HPDE6-E6E7 (cell line): Measurements from ENCODE around the gene SLC39A10.

Experiments
- DNase-seq: peaks from one replicate; pipeline ENCODE4 v3.0.0; 2011; ENCODE audit warnings: missing footprints; ENCODE audit errors: extremely low spot score

Gene SLC39A10

DNA sequence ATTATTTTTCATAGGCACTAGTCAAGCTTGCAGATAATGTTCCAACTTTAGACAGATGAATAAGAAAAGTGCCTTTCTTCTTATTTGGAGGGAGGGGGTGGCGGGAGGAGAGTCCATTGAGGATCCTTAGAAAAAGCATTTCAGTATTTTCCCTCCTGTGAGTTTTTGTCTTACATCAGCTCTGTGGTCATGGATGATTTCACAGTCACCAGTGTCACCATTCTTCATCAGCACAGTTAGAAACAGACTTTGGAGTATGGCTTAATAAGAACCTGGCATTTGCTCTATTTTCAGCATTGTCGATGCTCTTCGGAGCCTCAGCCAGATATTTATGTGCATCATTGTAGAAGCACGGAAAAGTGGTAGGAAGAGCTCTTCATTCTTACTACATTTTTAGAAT is 70.1 kb downstream of the SLC39A10 start:
- no peak for DNase-seq

DNA sequence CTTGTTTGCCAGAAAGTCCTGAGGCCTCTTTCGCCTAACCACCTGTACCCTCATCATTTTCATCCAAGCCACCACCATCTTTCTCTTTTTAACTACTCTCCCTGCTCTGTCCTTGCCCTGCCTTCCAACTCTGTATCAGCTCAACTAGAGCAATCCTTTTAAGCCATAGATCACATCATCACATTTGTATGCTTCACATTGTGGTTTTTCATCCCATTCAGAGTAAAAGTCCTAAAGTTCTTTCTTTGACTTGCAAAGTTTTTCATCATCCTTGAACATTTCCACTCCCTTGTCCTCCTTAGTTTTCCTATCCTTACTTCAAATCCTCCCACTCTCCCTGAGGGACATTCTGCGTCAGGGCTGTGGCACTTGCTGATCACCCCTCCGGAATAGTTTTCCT is 73.9 kb downstream of the SLC39A10 start:
- no peak for DNase-seq

DNA sequence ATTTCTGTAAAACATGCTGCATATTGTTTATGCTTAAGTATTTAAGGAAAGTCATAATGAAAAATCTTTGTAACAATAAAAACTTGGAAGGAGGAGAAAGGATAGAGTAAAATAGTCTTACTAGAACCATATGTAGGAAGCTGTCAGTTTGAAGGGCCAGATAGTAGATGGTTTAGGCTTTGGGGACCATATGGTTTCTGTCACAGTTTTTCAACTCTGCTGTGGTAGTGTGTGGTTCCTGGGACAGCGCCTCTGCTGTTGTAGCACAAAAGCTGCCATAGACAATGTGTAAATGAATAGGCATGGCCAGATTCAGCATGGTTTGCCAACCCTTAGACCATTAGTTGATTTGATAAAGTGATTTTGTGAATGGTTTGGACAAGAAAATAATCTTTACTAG is 75.5 kb downstream of the SLC39A10 start:
- no peak for DNase-seq

DNA sequence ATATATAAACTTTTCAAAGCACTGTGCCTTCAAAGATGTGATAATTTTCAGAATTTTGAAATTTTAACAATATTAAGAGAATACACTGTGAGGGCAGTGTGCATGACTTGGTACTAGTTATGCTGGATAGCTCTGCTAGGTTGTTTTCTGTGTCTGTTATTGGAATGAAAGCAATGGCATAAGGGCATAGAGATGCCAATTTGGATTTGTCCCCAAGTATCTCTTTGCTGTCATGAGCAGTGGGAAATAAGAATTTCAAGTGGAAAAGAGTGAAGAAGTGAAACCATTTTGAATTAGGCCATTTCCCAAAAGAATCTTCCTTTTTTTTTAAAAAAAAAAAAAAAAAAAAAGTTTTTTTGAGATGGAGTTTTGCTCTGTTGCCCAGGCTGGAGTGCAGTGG is 76.8 kb downstream of the SLC39A10 start:
- DNase-seq, result no peak

DNA sequence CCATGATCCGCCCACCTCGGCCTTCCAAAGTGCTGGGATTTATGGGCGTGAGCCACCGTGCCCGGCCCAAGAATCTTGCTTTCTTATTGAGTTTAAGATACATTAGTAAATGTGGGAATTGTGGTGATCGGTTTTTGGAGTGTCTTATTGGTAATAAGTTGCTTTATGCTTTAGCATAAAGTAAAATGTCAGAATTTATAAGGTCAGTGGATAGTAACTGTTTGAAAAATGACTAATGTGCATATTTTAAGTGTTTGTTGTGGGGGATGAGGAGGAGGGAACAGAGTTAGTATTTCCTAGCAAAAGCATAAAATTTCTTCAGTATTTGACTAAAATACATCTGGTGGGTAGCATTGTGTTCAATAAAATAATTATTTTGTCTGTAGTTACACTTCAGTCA is 77.4 kb downstream of the SLC39A10 start:
- DNase-seq, result no peak

DNA sequence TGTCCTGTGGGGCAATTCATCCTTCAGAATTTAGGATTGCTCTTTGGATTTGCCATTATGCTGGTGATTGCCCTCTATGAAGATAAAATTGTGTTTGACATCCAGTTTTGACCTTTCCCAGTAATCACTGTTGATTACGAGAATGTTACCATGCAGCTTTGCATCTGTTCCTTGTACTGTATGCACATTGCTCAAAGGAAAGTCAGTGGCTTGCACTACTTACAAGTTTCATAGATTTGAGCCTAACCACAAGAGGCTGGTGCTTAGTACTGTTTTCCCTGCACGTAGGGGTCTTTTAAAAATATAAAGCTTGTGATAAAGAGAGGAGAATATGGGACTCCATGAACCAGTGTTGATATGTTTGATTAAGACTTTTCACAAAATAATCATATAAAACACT is 77.9 kb downstream of the SLC39A10 start:
- DNase-seq, result no peak

DNA sequence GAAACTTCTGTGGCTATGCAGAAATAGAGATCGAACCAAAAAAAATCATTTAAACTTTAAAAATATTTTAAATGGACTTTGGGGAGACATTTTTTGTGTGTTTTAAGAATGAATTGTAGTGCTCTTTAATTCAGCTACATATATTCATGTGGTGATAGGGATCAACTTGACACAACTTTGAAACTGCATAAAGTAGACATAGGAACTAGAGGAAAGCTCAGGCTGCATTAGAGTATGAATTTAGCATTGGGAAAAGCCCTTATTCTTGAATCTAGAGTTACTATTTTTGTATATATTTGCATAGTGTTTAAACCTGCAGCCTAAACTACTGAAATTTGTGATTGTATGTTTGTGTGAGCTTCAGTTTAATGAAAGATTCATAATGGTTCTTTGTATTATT is 78.3 kb downstream of the SLC39A10 start:
- no peak for DNase-seq

DNA sequence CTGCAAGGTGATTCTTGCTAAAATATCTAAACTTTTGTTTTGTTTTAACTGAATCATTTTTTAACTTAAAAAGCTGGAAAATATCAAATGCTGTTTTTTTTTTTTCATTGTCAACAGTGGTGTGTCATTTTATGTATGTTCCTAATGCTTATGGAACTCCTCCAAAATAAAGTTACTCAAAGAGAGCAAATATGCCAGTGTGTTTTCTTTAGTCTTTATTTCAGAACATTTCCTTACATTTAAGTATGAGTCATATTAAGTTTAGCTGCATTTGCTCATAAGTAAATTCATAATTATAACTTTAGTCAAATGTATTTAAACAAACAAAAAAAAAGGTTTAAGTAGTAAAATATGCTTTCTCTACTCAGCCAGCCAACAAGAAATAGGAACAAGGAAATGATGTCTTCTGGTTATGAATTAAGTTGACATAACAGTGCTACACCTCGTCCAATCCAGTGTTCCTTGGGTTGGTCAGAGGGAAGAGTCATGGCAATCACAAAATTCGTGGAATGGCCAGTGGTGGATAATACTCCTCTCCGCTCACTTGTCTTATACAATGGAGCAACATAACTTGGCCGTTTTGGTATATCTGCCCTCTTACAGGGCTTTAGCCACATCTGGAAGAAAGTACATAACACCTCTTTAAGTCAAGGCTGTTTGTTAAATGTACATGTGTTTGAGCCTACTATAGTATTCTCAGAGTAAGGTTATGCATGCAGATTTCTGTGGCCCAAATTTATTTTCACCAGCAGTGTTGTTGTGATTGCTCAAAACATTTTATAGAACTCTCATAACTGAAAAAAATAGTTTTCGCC is 80.7 kb downstream of the SLC39A10 start:
- no peak for DNase-seq

DNA sequence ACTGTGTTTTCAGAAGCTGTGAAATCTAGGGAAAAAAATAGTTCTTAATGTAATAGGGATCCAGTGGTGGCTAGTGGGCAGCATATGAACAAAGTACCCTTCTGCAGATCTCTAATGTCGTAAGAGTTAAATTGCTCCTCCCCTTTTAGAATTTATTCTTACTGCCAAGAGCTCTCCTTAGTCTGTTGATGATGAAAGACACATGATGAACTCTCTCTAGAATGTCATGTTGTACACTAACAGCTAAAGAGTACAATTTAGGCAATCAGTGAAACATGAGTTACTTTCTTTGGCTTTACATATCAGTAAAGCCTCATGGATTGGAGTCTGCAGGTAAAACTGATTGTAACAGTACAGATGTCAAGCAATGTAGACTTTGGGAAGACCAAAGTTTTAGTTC is 84.2 kb downstream of the SLC39A10 start:
- DNase-seq, result no peak

DNA sequence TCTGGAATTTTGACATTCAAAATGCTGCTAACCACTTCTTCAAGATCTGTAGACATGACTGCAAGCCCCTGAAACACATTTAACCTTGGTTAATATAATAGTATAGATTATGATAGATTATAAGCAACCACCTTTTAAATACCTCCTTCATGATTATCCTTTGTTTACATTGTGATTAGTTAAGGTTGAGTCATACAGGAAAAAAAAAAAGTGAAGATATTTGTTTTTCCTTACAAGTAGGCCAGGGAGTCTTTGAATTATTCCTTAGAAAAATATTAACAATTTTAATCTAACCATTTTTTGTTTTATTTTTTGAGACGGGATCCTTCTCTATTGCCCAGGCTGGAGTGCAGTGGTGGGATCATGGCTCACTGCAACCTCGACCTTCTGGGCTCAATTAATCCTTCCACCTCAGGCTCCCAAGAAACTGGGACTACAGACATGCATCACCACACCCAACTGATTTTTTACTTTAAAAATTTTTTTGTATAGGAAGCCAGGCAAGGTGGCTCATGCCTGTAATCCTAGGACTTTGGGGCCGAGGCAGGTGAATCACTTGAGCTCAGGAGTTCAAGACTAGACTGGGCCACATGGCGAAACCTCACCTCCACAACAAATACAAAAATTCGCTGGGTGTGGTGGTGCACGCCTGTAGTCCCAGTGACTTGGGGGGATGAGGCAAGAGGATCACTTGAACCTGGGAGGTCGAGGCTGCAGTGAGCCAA is 99.4 kb downstream of the SLC39A10 start:
- peak; percentile 28 for DNase-seq

DNA sequence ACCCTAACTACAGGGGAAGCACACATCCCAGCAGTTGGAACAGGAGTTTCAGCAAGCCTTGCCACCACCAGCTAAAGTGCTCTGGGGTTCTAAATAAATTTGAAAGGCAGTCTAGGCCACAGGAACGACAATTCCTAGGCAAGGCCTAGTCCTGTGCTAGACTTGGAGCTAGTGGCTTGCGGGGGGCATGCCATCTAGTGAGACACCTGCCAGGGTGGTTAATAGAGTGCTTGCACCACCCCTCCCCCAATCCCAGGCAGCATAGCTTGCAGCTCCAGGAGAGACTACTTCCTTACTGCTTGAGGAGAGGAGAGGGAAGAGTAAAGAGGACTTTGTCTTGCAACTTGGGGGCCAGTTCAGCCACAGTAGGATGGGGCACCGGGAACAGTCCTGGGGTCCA is 101.8 kb downstream of the SLC39A10 start:
- DNase-seq, result no peak

DNA sequence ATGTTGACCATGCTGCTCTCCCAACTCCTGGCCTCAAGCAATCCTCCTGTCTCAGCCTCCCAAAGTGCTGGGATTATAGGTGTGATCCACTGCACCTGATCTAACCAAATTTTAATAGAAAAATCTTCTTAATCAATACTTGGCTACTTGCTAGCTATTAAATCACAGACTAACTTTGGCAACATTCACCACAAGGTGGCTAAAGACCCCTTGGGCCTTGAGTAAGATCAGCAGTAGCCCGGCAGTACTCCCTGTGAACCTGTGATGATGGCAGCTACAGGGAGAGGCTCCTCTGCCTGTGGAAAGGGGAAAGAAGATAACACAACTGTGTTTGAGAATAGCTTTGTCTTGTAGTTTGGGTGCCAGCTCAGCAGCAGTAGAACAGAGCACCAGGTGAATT is 102.9 kb downstream of the SLC39A10 start:
- no peak for DNase-seq

DNA sequence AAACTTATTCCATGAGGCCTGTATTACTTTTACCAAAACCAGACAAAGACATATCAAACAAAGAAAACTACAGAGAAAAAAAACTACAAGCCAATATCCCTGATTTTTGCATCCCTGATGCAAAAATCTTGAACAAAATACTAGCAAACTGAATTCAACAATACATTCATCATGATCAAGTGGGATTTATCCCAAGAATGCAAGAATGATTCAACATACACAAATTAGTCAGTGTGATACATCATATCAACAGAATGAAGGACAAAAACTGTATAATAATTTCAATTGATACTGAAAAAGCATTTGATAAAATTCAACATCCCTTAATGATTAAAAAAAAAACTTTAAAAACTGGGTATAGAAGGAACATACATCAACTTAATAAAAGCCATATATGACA is 106.8 kb downstream of the SLC39A10 start:
- no peak for DNase-seq

DNA sequence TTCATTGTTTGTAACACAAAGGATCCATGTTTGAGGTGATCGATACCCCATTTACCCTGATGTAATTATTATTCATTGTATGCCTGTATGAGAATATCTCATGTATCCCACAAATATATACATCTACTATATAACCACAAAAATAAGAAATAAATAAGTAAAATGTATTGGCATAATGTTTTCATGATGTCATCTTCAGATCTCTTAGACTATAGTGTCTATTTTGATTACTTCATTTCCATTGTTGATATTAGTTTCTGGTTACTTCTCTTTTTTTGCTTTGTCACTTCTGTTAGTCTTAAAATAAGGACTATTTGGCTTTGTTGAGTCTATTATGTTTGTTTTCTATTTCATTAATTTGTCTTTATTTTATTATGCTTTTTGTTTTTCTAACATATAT is 109.7 kb downstream of the SLC39A10 start:
- DNase-seq, result no peak

DNA sequence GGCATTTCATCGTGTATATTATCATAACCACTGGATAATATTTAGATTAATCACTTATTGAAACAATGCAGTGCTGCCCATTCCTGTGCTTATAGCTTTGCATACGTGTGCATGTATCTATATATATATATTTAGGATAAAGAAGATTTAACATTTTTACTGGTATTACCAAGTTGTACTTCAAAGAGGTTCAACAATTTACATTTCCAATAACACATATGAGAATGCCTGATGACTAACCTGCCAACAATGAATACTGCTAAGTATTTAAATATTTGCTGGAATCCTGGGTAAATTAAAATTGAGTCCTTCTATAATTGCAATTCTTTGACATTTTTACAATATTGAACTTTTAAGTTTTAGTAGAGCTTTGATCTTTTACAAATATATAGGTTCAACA is 111.4 kb downstream of the SLC39A10 start:
- DNase-seq, result no peak

DNA sequence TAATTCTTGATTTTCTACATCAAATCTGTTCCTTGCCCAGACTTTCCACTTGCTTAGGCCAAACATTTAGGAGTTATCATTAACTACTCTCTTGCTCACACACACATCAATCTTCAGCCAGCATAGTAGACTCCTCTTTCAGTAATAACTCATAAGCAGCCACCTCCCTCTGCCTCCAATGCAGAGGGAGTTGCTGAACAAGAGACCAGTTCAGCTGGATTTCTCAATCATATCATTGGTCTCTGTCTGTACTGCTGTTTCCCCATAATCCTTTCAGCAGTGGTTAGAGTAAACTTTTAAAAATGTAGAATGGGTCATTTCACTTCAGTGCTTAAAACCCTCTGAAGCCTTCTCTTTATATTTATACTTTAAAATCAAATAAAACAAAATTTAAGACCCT is 112.9 kb downstream of the SLC39A10 start:
- no peak for DNase-seq

DNA sequence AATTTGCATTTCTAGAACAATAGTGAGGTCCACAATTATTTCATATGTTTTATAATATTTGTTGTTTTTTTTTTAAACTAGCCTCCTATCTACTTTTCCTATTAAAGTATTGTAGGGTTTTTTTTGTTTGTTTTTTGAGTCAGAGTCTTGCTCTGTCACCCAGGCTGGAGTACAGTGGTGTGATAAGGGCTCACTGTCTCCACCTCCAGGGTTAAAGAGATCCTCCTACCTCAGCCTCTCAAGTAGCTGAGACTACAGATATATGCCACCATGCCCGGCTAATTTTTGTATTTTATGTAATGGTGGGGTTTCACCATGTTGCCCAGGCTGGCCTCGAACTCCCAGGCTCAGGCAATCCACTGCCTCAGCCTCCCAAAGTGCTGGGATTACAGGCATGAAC is 122.5 kb downstream of the SLC39A10 start:
- no peak for DNase-seq

DNA sequence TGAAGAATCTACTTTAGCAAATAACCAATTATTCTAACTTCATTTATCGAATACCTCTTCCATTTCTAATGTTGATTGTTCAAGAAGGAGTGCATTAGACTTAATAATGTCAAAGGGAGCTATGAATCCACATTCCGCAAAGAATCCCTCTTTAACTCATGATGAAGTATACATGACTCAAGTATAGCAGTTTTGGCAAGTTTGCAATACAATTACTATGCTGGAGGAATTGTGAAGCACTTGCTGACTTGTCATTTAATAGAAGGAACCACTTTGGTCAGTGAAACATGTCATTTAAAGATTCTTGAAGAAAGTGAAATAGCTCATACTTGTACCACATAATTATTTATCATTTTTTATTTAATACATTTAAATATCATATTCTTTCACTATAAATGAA is 125.1 kb downstream of the SLC39A10 start:
- DNase-seq, result no peak
